Vagina (tissue), 2 donors: ENCODE results near the gene RBM34.

Experiments used
- CTCF ChIP-seq, 3 experiments: fragments of 450-650 bp in 2 of 3; fragments of 200-600 bp in 1 of 3; sonication (generic) in 1 of 3; IDR thresholded peaks; one replicate each; pipeline ENCODE4 v1.5.1; 2017 to 2019; ENCODE audit warnings: antibody characterized with exemption in 3 of 3, mild to moderate bottlenecking in 2 of 3, moderate library complexity in 2 of 3
- POLR2AphosphoS5 ChIP-seq, 2 donors: sonication (generic); formaldehyde crosslinking; IDR thresholded peaks; one replicate each; pipeline ENCODE4 v1.9.0; 2017; ENCODE audit warnings: antibody characterized with exemption in 2 of 2, mild to moderate bottlenecking in 2 of 2, low read depth in 1 of 2; ENCODE audit not compliant: insufficient read depth in 1 of 2

DNA sequence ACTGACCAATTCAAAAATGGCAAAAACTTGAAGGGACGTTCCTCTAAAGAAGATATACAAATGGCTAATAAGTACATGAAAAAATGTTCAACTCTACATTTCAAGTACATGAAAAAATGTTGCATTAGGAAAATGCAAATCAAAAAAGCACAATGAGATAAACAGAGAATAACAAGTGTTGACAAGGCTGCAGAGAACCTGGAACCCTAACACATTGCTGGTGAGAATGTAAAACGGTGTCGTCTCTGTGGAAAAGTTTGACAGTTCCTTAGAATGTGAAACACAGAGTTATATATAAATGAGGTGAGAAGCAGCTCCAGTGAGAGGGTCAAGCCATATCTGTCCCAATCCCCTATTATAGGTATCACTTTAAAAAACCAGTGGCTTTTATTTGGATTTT, 44.6 kb upstream of the RBM34 start:
- TF ChIP-seq POLR2AphosphoS5 (IDR thresholded peaks at IDR 0.05; ENCODE audit: insufficient read depth in 1 of 2, low read depth in 1 of 2) (no peak), CTCF (IDR thresholded peaks at IDR 0.05) (no peak)
